Tibial nerve (tissue), 4 donors: ENCODE data around the gene CDS2. TPM values are rescaled to one million over a fixed set of nuclear protein-coding genes. Genes with fewer than 3 reads are reported as not detected.

ENCODE experiments used
- DNase-seq, 2 donors: peaks; one replicate each; pipeline ENCODE4 v3.0.0-alpha.2; 2019; ENCODE audit warnings: low spot score in 2 of 2
- H3K27ac ChIP-seq, 4 donors: fragments of 200-600 bp; sonication (generic) in 3 of 4; one replicate each; pipeline ENCODE4 v1.5.1; 2017 to 2019; ENCODE audit warnings: mild to moderate bottlenecking in 1 of 4
- H3K27me3 ChIP-seq, 2 donors: fragments of 200-600 bp; sonication (generic) in 1 of 2; one replicate each; pipeline versions ENCODE4 v1.5.1 to v1.6.0; 2017 to 2019
- H3K36me3 ChIP-seq, 3 donors: fragments of 200-600 bp; sonication (generic); one replicate each; pipeline ENCODE4 v1.5.1; 2018 to 2019
- H3K4me1 ChIP-seq, 4 donors: fragments of 200-600 bp; sonication (generic) in 3 of 4; one replicate each; pipeline ENCODE4 v1.5.1; 2017 to 2019
- H3K4me3 ChIP-seq, 4 donors: fragments of 200-600 bp; sonication (generic) in 3 of 4; one replicate each; pipeline ENCODE4 v1.5.1; 2017 to 2019; ENCODE audit warnings: mild to moderate bottlenecking in 1 of 4, moderate library complexity in 1 of 4
- H3K9me3 ChIP-seq, 4 donors: fragments of 200-600 bp; sonication (generic) in 3 of 4; one replicate each; pipeline ENCODE4 v1.5.1; 2017 to 2019
- EP300 ChIP-seq, 2 donors: sonication (generic); formaldehyde crosslinking; IDR thresholded peaks; one replicate each; pipeline ENCODE4 v1.6.1; 2017; ENCODE audit warnings: antibody characterized with exemption in 2 of 2, mild to moderate bottlenecking in 1 of 2
- POLR2A ChIP-seq, 2 donors: fragments of 450-650 bp; IDR thresholded peaks; one replicate each; pipeline ENCODE4 v1.6.1; 2017; ENCODE audit warnings: antibody characterized with exemption in 2 of 2, mild to moderate bottlenecking in 2 of 2, moderate library complexity in 2 of 2
- WGBS, 2 donors: methylation state at CpG; one replicate each; pipeline ENCODE4 v1.1.5; 2018; 5-methylcytosine and 5-hydroxymethylcytosine counted together
- total RNA-seq, 4 donors: library from RNA; depleted of rRNA; stranded (reverse); fragments of >200 nt; gene quantifications; one replicate each; pipeline ENCODE4 v1.1.0, GENCODE V29; 2016
- TF ChIP-seq, protein P1 (sequence below), 5 experiments: fragments of 200-600 bp in 3 of 5; fragments of 450-650 bp in 2 of 5; sonication (generic) in 3 of 5; IDR thresholded peaks; one replicate each; pipeline ENCODE4 v1.5.1; 2016 to 2019; ENCODE audit warnings: antibody characterized with exemption in 5 of 5, mild to moderate bottlenecking in 3 of 5, moderate library complexity in 2 of 5

Gene CDS2
- total RNA-seq, 4 donors from 2014 or later: 29.4 to 35.0 (median 34.1) TPM

DNA sequence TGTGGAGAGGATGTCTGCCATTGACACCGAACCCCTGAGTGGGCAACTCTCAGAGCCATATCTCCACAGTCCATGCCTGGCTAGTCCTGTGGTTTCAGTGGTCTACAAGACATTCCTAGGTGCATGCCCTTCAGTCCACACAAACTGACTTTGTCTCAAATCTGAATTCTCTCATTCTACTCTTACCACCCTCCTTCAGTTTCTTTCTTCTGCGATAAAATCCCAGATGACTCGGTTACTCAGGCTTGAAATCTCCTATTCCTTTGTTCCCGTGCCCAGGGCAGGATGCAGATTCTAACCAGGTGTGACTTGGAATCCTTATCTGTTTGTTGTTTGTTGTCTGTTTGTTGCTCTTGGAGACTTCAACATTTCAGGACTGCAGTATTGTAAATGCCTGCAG is 9.3 kb downstream of the CDS2 start:
- Histone ChIP-seq H3K27ac (peak overlapping the region in 2 of 4 donors; percentile 57 to 80), H3K4me3 (no peak overlapping the region), H3K36me3 (no peaks in the 10 kb centered on the region), H3K27me3 (no peaks in the 10 kb centered on the region), H3K9me3 (no peaks in the 10 kb centered on the region), H3K4me1 (peaks cover 0 to 65% (median 27%) of the 10 kb centered on the region in 4 donors)
- TF ChIP-seq POLR2A (IDR thresholded peaks at IDR 0.05) (no peak), EP300 (IDR thresholded peaks at IDR 0.05) (no peak)
- TF ChIP-seq, protein P1, sequence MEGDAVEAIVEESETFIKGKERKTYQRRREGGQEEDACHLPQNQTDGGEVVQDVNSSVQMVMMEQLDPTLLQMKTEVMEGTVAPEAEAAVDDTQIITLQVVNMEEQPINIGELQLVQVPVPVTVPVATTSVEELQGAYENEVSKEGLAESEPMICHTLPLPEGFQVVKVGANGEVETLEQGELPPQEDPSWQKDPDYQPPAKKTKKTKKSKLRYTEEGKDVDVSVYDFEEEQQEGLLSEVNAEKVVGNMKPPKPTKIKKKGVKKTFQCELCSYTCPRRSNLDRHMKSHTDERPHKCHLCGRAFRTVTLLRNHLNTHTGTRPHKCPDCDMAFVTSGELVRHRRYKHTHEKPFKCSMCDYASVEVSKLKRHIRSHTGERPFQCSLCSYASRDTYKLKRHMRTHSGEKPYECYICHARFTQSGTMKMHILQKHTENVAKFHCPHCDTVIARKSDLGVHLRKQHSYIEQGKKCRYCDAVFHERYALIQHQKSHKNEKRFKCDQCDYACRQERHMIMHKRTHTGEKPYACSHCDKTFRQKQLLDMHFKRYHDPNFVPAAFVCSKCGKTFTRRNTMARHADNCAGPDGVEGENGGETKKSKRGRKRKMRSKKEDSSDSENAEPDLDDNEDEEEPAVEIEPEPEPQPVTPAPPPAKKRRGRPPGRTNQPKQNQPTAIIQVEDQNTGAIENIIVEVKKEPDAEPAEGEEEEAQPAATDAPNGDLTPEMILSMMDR (IDR thresholded peaks at IDR 0.05): no peak
- 67 to 68% methylated on average over 4 of the region's 4 CpGs for WGBS, 2 donors
- DNase-seq: no peak

DNA sequence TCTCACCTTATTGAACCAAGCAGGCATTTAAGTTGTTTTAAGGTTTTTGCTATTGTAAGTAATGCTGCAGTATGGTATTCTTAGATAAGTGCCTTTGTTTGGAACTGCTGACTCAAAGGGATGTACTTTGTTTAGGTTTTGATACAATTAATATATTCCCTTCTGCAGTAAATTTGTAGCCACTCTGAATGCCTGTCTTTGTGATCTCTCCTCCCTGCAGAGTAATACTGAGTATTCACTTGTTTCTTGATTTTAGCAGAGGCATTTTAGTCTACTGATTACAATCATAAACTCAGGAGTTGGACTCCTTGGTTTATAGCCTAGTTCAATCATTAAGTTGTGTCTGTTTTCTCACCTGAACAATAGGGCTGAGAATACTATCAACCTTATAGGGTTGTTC is 13.4 kb downstream of the CDS2 start:
- DNase-seq: no peak
- no peaks in the 10 kb centered on the region for H3K36me3 ChIP-seq
- TF ChIP-seq EP300 (IDR thresholded peaks at IDR 0.05): no peak
- no peak for TF ChIP-seq POLR2A (IDR thresholded peaks at IDR 0.05)
- TF ChIP-seq, protein P1 (IDR thresholded peaks at IDR 0.05): no peak
- no peaks in the 10 kb centered on the region for H3K9me3 ChIP-seq
- H3K27me3 ChIP-seq: no peaks in the 10 kb centered on the region
- no peak overlapping the region for H3K27ac ChIP-seq
- H3K4me3 ChIP-seq: no peak overlapping the region
- peaks cover 0 to 64% (median 35%) of the 10 kb centered on the region in 4 donors for H3K4me1 ChIP-seq

DNA sequence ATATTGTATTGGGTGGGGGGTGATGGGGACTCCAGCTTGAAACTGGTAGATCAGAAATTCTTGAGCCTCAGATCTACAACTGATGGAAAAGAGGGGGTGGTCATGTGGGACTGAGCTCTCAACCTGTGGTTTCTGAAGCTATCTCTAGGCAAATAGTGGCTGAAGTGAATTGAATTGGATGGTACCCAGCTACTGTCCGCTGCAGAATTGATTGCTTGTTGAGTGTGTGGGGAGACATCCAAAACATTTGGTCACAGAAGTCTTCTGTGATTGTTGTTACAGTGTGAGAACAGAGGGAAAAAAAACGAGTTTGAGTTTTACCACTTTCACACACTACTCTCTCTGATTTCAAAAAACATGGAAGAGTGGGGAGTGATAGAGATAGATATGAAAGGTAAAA is 14.8 kb downstream of the CDS2 start:
- Histone ChIP-seq H3K9me3 (no peaks in the 10 kb centered on the region), H3K27me3 (no peaks in the 10 kb centered on the region), H3K27ac (no peak overlapping the region), H3K36me3 (no peaks in the 10 kb centered on the region), H3K4me3 (no peak overlapping the region), H3K4me1 (peaks cover 0 to 63% (median 36%) of the 10 kb centered on the region in 4 donors)
- 32 to 50% methylated on average over 2 of the region's 2 CpGs for WGBS, 2 donors
- TF ChIP-seq POLR2A (IDR thresholded peaks at IDR 0.05): no peak
- no peak for TF ChIP-seq EP300 (IDR thresholded peaks at IDR 0.05)
- TF ChIP-seq, protein P1 (IDR thresholded peaks at IDR 0.05): no peak
- no peak for DNase-seq

DNA sequence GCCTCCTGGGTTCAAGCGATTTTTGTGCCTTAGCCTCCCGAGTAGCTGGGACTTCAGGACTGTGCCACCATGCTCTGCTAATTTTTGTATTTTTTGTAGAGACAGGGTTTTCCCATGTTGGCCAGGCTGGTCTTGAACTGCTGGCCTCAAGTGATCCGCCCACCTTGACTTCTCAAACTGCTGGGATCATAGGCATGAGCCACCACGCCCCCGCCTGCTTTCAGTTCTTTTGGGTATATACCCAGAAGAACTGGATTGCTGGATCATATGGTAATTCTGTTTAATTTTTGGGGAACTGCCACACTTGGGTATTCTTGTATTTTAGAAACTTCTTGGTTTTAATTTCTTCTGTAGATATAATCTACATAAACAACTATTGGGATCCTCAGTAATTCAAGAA is 17.0 kb downstream of the CDS2 start:
- H3K36me3 ChIP-seq: no peaks in the 10 kb centered on the region
- no peak for DNase-seq
- TF ChIP-seq, protein P1 (IDR thresholded peaks at IDR 0.05): no peak
- TF ChIP-seq EP300 (IDR thresholded peaks at IDR 0.05) (no peak), POLR2A (IDR thresholded peaks at IDR 0.05) (no peak)
- 83% methylated on average over 5 of the region's 5 CpGs for WGBS, 2 donors
- H3K9me3 ChIP-seq: no peaks in the 10 kb centered on the region
- no peak overlapping the region for H3K4me3 ChIP-seq
- peak overlapping the region in 1 of 4 donors; percentile 52 for H3K27ac ChIP-seq
- peaks cover 0 to 81% (median 42%) of the 10 kb centered on the region in 4 donors for H3K4me1 ChIP-seq
- H3K27me3 ChIP-seq: no peaks in the 10 kb centered on the region

DNA sequence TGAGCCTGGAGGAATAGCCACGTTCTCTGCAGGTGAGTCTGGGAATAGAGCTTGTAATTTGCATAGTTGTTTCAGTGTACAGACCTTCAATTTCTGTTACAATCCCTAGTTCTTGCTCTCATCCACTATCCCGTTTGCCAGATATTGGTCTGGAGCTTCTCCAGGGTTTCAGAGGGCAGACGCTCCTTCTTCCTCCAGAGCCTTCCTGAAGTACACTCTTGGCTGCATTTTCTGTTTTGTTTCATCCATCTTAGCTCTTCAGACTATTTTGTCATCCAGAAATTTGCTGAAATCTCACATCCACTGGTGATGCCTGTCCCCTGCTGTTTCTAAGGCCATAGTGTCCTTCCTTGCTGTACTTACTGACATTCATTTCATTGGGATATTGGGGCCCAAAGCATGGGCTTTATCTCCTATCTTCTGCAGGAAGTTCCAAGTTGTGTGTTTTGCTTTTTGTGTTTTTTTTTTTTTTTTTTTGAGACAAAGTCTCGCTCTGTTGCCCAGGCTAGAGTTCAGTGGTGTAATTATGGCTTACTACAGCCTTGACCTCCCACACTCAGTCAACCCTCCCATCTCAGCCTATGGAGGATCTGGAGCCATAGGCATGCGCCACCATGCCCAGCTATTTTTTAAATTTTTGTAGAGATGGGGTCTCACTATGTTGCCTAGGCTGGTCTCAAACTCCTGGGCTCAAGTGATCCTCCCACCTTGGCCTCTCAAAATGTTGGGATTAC is 18.7 kb downstream of the CDS2 start:
- H3K4me1 ChIP-seq: peaks cover 0 to 89% (median 34%) of the 10 kb centered on the region in 4 donors

More for the DNA sequence above, 18.7 kb downstream of the CDS2 start:
- no peaks in the 10 kb centered on the region for H3K9me3 ChIP-seq
- H3K36me3 ChIP-seq: no peaks in the 10 kb centered on the region
- 66% methylated on average over 5 of the region's 5 CpGs for WGBS, 2 donors
- no peaks in the 10 kb centered on the region for H3K27me3 ChIP-seq
- H3K4me3 ChIP-seq: no peak overlapping the region
- TF ChIP-seq POLR2A (IDR thresholded peaks at IDR 0.05) (no peak), EP300 (IDR thresholded peaks at IDR 0.05) (no peak)
- TF ChIP-seq, protein P1 (IDR thresholded peaks at IDR 0.05): no peak
- H3K27ac ChIP-seq: no peak overlapping the region
- peak in 1 of 2 donors; percentile 33 for DNase-seq
